ENCODE measurements around the gene SHMT1. TPM values are rescaled to one million over a fixed set of nuclear protein-coding genes. Genes with fewer than 3 reads are reported as not detected.

Gene SHMT1
- total and polyA plus RNA-seq, 9 donors = 13.3 to 32.8 (median 19.9) TPM

GRCh38 chr17:18278867-18279266 is 84.5 kb downstream of the SHMT1 start:
- Histone ChIP-seq H3K27me3 (no peaks in the 10 kb centered on the region), H3K9me3 (no peaks in the 10 kb centered on the region), H3K4me1 (ENCODE audit: insufficient read depth) (no peaks in the 10 kb centered on the region), H3K27ac (no peak overlapping the region), H3K4me3 (no peak overlapping the region), H3K36me3 (no peaks in the 10 kb centered on the region)
- 63 to 83% (median 75%) methylated on average over 3 of the region's 3 CpGs for WGBS, 3 donors
- TF ChIP-seq EP300 (IDR thresholded peaks at IDR 0.05) = no peak
- TF ChIP-seq CTCF (IDR thresholded peaks at IDR 0.05) = no peak
- no peak for TF ChIP-seq POLR2A (IDR thresholded peaks at IDR 0.05)
- intact Hi-C loops (cut with DNase I) = loop anchor here in 1 of 4 donors (10.0 kb wide), 1 partner anchor 74 kb away; no protein-coding TSS in a partner anchor
- DNase-seq = no peak

Small RNAs within 50 kb of the gene (microRNA-seq; reads per million reads assigned to microRNA genes)
- gene MIR6778 = 0 reads per million in 3 donors

Small RNAs within 50 kb of the gene (small RNA-seq; reads per million reads assigned to genes)
- not detected for gene AL353997.5

Other genes with a start within 250 kb of the SHMT1 start
- gene ALKBH5, start 179.7 kb downstream of the SHMT1 start, total RNA-seq = 100 to 1,000 TPM in 5 of 7 donors, 10 to 100 TPM in 2; 51.5 to 137 (median 105) TPM
- gene ALKBH5, start 179.7 kb downstream of the SHMT1 start, polyA plus RNA-seq = 10 to 100 TPM; 39.6 to 54.4 TPM
- 10 to 100 TPM; 19.0 to 28.0 (median 23.3) TPM for gene LLGL1, start 137.9 kb downstream of the SHMT1 start, total RNA-seq
- 10 to 100 TPM in 1 of 2 donors, 1 to 10 TPM in 1; 2.5 to 16.4 TPM for gene LLGL1, start 137.9 kb downstream of the SHMT1 start, polyA plus RNA-seq
- gene FLII, start 104.8 kb downstream of the SHMT1 start, total RNA-seq = 100 to 1,000 TPM; 127 to 245 (median 178) TPM
- 100 to 1,000 TPM; 132 to 152 TPM for gene FLII, start 104.8 kb downstream of the SHMT1 start, polyA plus RNA-seq
- gene MIEF2, start 102.9 kb downstream of the SHMT1 start, total RNA-seq = 10 to 100 TPM; 15.1 to 36.1 (median 23.2) TPM
- 10 to 100 TPM in 1 of 2 donors, 1 to 10 TPM in 1; 4.0 to 21.9 TPM for gene MIEF2, start 102.9 kb downstream of the SHMT1 start, polyA plus RNA-seq
- 10 to 100 TPM; 19.6 to 35.7 (median 22.2) TPM for gene TOP3A, start 48.6 kb downstream of the SHMT1 start, total RNA-seq
- 10 to 100 TPM; 12.6 to 19.9 TPM for gene TOP3A, start 48.6 kb downstream of the SHMT1 start, polyA plus RNA-seq
- gene SMCR8, start 48.3 kb downstream of the SHMT1 start, total RNA-seq = 10 to 100 TPM in 5 of 7 donors, 1 to 10 TPM in 2; 7.1 to 16.7 (median 14.0) TPM
- 10 to 100 TPM in 1 of 2 donors, 1 to 10 TPM in 1; 8.8 to 13.2 TPM for gene SMCR8, start 48.3 kb downstream of the SHMT1 start, polyA plus RNA-seq
- not detected for gene EVPLL, start 14.2 kb upstream of the SHMT1 start, total RNA-seq
- not detected for gene EVPLL, start 14.2 kb upstream of the SHMT1 start, polyA plus RNA-seq
- gene LGALS9C, start 113.2 kb upstream of the SHMT1 start, total RNA-seq = not detected
- under 1 TPM in 1 of 2 donors, not detected in 1; 0.12 TPM for gene LGALS9C, start 113.2 kb upstream of the SHMT1 start, polyA plus RNA-seq